Activated naive CD8-positive, alpha-beta T cell (primary cell): ENCODE measurements around the gene GAB2.
A peak's percentile ranks its signal among the peaks of the same experiment; 100 is the strongest.

Experiments used
- H3K27ac Mint-ChIP-seq: one replicate; pipeline ENCODE4 v1.8.0; 2021; ENCODE audit warnings: mixed read lengths
- H3K27me3 Mint-ChIP-seq: one replicate; pipeline ENCODE4 v1.8.0; 2021; ENCODE audit warnings: mixed read lengths
- H3K36me3 Mint-ChIP-seq: one replicate; pipeline ENCODE4 v1.8.0; 2021; ENCODE audit warnings: mixed read lengths
- H3K4me1 Mint-ChIP-seq: one replicate; pipeline ENCODE4 v1.8.0; 2021; ENCODE audit warnings: low read depth, mixed read lengths
- H3K4me3 Mint-ChIP-seq: one replicate; pipeline ENCODE4 v1.8.0; 2021; ENCODE audit warnings: mild to moderate bottlenecking, mixed read lengths
- H3K9me3 Mint-ChIP-seq: one replicate; pipeline ENCODE4 v1.8.0; 2021; ENCODE audit warnings: low read depth, mixed read lengths

GAB2 gene

DNA sequence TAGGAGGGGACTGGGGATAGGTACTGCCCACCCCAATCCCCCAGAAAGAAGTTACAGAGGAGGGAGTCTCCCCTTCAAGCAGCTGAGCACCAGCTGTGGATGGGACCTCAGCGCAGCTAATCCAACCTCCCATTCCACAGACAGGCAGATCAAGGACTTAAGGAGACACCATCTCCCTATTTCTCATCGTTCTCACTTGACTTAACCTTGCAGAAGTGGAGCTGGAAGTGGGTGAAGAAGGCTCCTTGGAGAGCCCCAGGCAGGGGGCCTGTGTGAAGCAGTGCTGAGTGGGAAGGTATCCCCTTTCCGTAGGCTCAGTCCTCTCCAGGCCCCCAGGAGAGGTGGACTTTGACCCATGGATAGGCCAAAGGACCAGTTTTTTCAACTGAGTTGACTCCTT is 201.6 kb downstream of the GAB2 start:
- H3K36me3 Mint-ChIP-seq = peaks cover 15% of the 10 kb centered on the region
- H3K4me1 Mint-ChIP-seq = peaks cover 6% of the 10 kb centered on the region
- H3K27ac Mint-ChIP-seq = no peak overlapping the region

DNA sequence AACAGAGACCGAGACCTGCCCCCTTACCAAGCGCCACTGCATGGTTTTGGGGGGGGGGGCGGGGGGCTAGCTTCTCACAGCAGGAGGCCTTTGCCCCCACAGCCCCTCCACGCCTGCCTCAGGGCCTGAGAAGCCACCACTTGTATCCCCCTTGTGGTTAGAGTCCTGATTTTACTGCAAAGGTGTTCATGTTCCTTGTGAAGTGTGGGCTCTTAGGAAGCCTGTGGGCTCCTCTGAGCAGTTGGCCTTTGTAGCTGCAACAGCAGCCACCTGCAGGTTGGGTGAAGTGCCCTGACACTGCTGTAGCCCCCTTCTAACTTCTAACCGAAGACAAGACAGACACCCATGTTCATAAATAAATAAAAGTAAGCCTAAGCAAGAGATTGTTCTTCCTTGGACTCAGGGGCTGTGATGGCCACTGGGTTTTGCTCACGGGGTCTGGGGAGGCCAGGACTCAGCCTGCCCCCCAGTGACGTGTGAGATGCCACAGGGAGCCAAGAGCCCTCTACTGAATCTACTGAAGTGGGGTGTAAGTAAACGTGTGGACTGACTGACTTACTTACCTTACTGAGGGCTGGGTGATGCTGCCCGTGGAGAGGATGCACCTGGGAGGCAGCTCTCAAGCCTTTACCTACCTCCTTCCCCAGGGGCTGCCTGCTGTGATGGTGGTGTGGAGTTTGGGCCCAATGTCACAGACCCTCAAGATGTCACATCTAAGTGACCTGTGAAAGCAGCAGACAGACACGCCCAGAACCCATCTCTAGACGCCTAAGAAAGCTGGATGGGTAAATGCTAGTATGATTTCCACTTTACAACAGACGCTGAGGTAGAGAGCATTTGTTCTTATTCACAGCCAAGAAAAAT is 203.1 kb downstream of the GAB2 start:
- Mint-ChIP-seq H3K4me1 (peaks cover 6% of the 10 kb centered on the region), H3K36me3 (peaks cover 20% of the 10 kb centered on the region), H3K27me3 (no peaks in the 10 kb centered on the region), H3K27ac (no peak overlapping the region), H3K4me3 (no peak overlapping the region), H3K9me3 (no peaks in the 10 kb centered on the region)

More for the DNA sequence above, 201.6 kb downstream of the GAB2 start:
- Mint-ChIP-seq H3K4me3 (no peak overlapping the region), H3K9me3 (no peaks in the 10 kb centered on the region), H3K27me3 (no peaks in the 10 kb centered on the region)

- Mint-ChIP-seq H3K4me1 (peaks cover 6% of the 10 kb centered on the region), H3K27me3 (no peaks in the 10 kb centered on the region), H3K36me3 (peaks cover 24% of the 10 kb centered on the region), H3K27ac (no peak overlapping the region), H3K9me3 (no peaks in the 10 kb centered on the region), H3K4me3 (no peak overlapping the region)
Observed at GRCh38 chr11:78213526-78214330, 203.9 kb downstream of the GAB2 start.

- no peak overlapping the region for H3K4me3 Mint-ChIP-seq
- no peaks in the 10 kb centered on the region for H3K27me3 Mint-ChIP-seq
- peaks cover 26% of the 10 kb centered on the region for H3K36me3 Mint-ChIP-seq
- no peak overlapping the region for H3K27ac Mint-ChIP-seq
- H3K4me1 Mint-ChIP-seq = peaks cover 6% of the 10 kb centered on the region
- no peaks in the 10 kb centered on the region for H3K9me3 Mint-ChIP-seq
Observed at GRCh38 chr11:78212586-78213371, 204.8 kb downstream of the GAB2 start.

DNA sequence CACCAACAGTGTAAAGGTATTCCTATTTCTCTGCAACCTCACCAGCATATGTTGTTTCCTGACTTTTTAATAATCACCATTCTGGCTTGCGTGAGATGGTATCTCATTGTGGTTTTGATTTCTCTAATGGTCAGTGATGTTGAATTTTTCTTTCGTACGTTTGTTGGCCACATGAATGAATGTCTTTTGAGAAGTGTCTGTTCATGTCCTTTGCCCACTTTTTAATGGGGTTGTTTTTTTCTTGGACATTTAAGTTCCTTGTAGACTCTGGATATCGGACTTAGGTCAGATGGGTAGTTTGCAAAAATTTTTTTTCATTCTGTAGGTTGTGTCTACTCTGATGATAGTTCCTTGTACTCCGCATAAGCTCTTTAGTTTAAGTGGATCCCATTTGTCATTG is 206.1 kb downstream of the GAB2 start:
- Mint-ChIP-seq H3K27ac (no peak overlapping the region), H3K4me1 (peaks cover 6% of the 10 kb centered on the region), H3K9me3 (no peaks in the 10 kb centered on the region), H3K36me3 (peaks cover 22% of the 10 kb centered on the region), H3K27me3 (no peaks in the 10 kb centered on the region), H3K4me3 (no peak overlapping the region)

GRCh38 chr11:78210000-78210608 is 207.5 kb downstream of the GAB2 start:
- H3K27ac Mint-ChIP-seq = no peak overlapping the region
- H3K36me3 Mint-ChIP-seq = peaks cover 22% of the 10 kb centered on the region
- H3K9me3 Mint-ChIP-seq = no peaks in the 10 kb centered on the region
- peaks cover 12% of the 10 kb centered on the region for H3K4me1 Mint-ChIP-seq
- no peaks in the 10 kb centered on the region for H3K27me3 Mint-ChIP-seq
- H3K4me3 Mint-ChIP-seq = no peak overlapping the region

DNA sequence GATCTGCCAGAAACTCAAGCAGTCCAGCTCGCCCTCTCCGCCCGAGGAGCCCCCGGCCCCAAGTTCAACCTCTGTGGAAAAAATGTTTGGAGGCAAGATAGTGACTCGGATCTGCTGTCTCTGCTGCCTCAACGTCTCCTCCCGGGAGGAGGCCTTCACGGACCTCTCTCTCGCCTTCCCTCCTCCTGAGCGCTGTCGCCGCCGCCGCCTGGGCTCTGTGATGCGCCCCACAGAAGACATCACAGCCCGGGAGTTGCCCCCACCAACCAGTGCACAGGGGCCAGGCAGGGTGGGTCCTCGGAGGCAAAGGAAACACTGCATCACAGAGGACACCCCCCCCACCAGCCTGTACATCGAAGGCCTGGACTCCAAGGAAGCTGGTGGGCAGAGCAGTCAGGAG is 208.1 kb downstream of the GAB2 start:
- H3K36me3 Mint-ChIP-seq = peaks cover 22% of the 10 kb centered on the region
- H3K27ac Mint-ChIP-seq = no peak overlapping the region
- H3K4me3 Mint-ChIP-seq = no peak overlapping the region
- no peaks in the 10 kb centered on the region for H3K27me3 Mint-ChIP-seq
- H3K4me1 Mint-ChIP-seq = peaks cover 18% of the 10 kb centered on the region
- no peaks in the 10 kb centered on the region for H3K9me3 Mint-ChIP-seq

DNA sequence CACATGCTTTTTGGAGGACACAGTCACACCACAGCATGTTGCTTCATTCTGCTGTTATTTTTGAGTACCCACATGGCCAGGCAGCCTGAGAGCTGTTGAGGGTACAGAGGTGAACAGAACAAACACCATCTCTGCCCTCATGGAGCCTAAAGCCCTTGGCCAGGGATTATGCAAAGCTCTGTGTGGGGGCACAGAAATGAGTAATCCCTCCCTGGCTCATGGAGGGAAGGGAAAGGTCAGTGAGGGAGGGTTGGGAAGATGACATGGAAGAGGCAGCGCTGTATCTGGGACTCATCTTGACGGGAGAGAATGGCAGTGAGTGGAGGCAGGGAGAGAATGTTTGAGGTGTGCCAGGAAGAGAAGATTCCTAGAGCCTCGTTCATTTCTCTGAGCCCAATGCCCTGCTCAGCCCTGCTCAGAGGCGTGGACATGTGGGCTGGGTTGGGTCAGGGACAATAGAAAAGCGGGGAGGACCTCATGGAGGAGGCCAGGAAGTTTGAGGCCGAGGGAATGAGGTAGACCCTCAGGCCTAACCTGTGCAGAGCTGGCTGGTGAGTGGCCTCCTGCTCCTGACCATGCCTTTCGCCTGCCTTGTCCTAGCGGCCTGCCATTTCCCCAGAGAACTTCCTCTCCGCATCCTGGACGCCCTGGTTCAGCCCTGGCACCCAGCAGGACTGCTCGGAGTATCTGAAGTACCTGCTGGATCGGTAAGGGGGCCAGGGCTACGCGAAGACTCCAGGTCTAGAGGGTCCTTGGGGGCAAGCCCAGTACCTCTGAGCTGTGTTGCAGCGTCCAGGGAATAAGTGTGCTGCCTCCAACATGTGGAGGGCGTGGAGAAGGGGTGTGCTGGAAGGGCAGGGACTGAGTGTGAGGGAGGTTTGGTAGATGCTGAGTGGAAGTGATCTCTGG is 209.1 kb downstream of the GAB2 start:
- Mint-ChIP-seq H3K4me1 (peaks cover 22% of the 10 kb centered on the region), H3K4me3 (no peak overlapping the region), H3K9me3 (no peaks in the 10 kb centered on the region), H3K36me3 (peaks cover 22% of the 10 kb centered on the region), H3K27me3 (no peaks in the 10 kb centered on the region), H3K27ac (no peak overlapping the region)

DNA sequence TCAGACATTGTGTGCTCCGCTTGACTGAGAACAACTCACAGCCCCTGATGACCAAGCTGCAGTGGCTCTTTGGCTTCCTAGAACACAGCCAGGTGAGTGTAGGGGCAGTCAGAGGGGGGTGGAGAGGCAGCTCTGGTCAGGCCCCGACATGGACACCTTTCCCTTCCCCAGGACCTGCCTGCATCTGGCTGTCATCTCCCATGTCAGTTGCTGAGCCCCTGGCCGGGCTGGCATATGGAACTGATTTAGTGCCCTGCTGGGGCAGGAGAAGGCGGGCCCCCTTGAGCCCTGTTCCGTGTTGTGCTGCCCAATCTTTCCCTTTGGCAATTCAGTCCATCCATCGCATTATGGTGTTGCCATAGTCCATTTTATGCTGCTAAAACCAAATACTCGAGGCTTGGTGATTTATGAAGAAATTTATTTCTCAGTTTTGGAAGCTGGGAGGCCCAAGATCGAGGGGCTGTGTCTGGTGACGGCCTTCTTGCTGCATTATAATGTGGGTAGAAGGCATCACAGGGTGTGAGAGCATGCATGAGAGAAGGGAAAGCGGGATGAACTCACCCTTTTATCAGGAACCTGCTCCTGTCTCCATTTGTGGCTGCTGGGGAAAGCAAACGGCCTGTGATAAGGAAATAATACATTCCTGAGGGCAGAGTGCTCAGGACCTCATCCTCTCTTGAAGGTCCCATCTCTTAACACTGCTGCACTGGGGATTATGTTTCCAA is 209.9 kb downstream of the GAB2 start:
- Mint-ChIP-seq H3K27me3 (no peaks in the 10 kb centered on the region), H3K36me3 (peaks cover 22% of the 10 kb centered on the region), H3K27ac (no peak overlapping the region), H3K4me3 (no peak overlapping the region), H3K9me3 (no peaks in the 10 kb centered on the region), H3K4me1 (peaks cover 28% of the 10 kb centered on the region)

- H3K36me3 Mint-ChIP-seq = peaks cover 15% of the 10 kb centered on the region
- H3K27ac Mint-ChIP-seq = no peak overlapping the region
- H3K4me3 Mint-ChIP-seq = no peak overlapping the region
- H3K4me1 Mint-ChIP-seq = peaks cover 42% of the 10 kb centered on the region
- H3K9me3 Mint-ChIP-seq = no peaks in the 10 kb centered on the region
- H3K27me3 Mint-ChIP-seq = no peaks in the 10 kb centered on the region
Observed at GRCh38 chr11:78205691-78206090, 211.9 kb downstream of the GAB2 start.

DNA sequence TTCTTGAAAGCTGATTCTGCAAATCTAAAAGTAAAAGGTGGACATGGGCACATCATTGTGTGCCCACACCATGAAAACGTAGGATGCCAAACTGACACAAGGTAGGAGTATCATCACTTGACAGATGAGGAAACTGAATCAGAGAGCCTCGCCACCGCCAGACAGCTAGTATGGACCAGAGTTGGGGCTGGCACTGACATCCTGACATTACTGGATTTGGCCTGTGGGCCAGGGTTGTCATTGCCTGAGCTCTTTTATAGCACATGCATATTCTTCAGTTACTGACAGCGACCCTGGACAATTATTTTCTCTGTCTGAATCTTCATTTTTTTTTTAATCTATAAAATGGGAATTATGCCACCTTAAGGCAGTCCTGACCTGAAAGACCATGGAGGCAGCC is 212.4 kb downstream of the GAB2 start:
- no peak overlapping the region for H3K4me3 Mint-ChIP-seq
- peaks cover 42% of the 10 kb centered on the region for H3K4me1 Mint-ChIP-seq
- H3K36me3 Mint-ChIP-seq = peaks cover 11% of the 10 kb centered on the region
- H3K27me3 Mint-ChIP-seq = no peaks in the 10 kb centered on the region
- H3K9me3 Mint-ChIP-seq = no peaks in the 10 kb centered on the region
- H3K27ac Mint-ChIP-seq = no peak overlapping the region

DNA sequence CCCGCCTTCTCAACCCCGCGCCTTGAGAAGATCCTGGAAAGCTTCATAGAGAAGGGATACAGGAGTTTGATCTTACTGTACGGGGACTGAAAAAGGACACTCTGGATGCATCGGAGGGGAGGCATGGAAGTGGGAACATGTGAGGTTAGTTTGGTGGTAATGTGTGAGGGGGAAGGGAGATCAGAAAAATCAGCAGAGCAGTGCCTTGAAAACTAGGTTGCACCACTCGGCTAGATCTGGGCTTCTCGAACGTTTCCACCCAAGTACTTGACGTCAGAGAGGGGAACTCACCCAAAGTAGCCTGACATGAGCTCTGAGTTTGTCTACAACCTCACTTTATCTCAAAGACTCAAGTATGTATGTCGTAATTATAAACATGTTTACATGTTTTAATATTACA is 214.4 kb downstream of the GAB2 start:
- Mint-ChIP-seq H3K4me1 (peaks cover 42% of the 10 kb centered on the region), H3K9me3 (no peaks in the 10 kb centered on the region), H3K27me3 (no peaks in the 10 kb centered on the region), H3K27ac (peak overlapping the region; percentile 91), H3K36me3 (peaks cover 8% of the 10 kb centered on the region), H3K4me3 (peak overlapping the region; percentile 85)

DNA sequence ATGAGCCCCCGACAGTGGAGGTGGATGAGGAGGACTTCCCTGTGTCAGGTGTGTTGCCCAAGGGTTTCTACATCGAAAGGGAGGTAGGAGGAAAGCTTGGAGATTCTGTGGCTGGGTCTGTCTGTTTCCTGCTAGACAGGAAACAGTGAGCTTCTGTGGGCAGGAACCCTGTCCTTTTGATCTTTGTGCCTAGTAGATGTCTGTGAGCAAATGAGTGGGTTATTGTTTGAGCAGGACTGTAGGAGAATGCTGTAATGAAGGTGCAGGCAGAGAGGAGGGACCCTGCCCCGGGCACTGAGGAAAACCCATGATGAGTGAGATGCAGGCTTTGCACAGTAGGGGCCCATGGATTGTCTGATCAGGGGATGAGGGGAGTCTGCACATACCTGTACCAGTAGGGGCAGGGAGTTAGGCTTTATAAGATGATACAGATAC is 214.9 kb downstream of the GAB2 start:
- Mint-ChIP-seq H3K9me3 (no peaks in the 10 kb centered on the region), H3K36me3 (peaks cover 7% of the 10 kb centered on the region), H3K27me3 (no peaks in the 10 kb centered on the region), H3K27ac (peak overlapping the region; percentile 91), H3K4me3 (peak overlapping the region; percentile 85), H3K4me1 (peaks cover 42% of the 10 kb centered on the region)
